Measurements from ENCODE around the gene SDHB.

DNA sequence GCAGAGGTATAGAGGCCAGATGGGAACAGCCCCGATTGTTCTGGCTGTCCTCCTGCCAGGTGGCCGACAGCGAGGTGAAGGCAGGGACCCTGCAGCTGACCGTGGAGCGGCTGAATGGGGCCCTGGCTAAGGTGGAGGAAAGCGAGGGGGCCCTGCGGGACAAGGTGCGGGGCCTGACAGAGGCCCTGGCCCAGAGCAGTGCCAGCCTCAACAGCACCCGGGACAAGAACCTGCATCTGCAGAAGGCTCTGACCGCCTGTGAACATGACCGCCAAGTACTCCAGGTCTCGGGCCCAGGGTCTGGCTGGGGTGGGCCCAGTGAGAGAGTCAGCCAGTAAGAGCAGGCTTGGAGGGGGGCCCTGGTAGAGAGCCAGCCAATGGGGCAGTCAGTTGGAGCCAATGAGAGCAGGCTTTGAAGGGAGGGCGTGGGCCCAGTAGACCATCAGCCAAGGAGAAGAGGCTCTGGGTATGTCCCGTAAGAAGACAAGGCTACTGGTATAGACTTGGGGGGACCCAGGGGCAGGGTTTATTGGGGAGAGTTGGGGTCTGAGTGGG, 84.7 kb downstream of the SDHB start:
- TF ChIP-seq YY1 (IDR thresholded peaks at IDR 0.05; ENCODE audit: extremely low read depth, insufficient replicate concordance, low read depth, low read length): no peak
- TF ChIP-seq CTCF (IDR thresholded peaks at IDR 0.05 in 2 of 3, conservative IDR thresholded peaks at IDR 0.05 in 1 of 3; ENCODE audit: borderline replicate concordance in 1 of 3, insufficient read depth in 1 of 3, low read depth in 2 of 3, low read length in 2 of 3): no peak
